Measurements from ENCODE around the gene ZNF468.
"Not testable (repeated sequence)": the region's sequence is repeated elsewhere in the genome, so short reads cannot be mapped to it uniquely, and the experiment has no call there.

- not testable (repeated sequence) for TF ChIP-seq CTCF (conservative IDR thresholded peaks at IDR 0.05 in 1 of 2, IDR thresholded peaks at IDR 0.05 in 1 of 2; ENCODE audit: low read depth in 1 of 2, low read length in 2 of 2); EZH2 (IDR thresholded peaks at IDR 0.05; ENCODE audit: low read length, missing control alignments)
Observed at GRCh38 chr19:52857378-52858191, at the start of gene ZNF468.

Measured in fibroblast of lung (primary cell).